HCT116 (cell line): ENCODE data around the gene ANXA6.

Source experiments
- ATF3 ChIP-seq: IDR thresholded peaks from 2 replicates; pipeline ENCODE4 v1.6.1; 2012
- CBX3 ChIP-seq: IDR thresholded peaks from 2 replicates; pipeline ENCODE4 v1.6.1; 2012; ENCODE audit warnings: low read depth
- CEBPB ChIP-seq: IDR thresholded peaks from 2 replicates; pipeline ENCODE4 v1.6.1; 2012; ENCODE audit warnings: low read depth
- CTCF ChIP-seq, 3 experiments: fragments of 200-600 bp in 1 of 3; sonication (generic) in 1 of 3; IDR thresholded peaks in 2 of 3; conservative IDR thresholded peaks in 1 of 3; 2 replicates each; pipeline ENCODE4 v1.5.1; 2012 to 2017; ENCODE audit warnings: low read depth in 2 of 3, low read length in 2 of 3, antibody characterized with exemption in 1 of 3, borderline replicate concordance in 1 of 3, control low read depth in 1 of 3, mild to moderate bottlenecking in 1 of 3, mixed read lengths in 1 of 3, mixed run types in 1 of 3, moderate library complexity in 1 of 3; ENCODE audit not compliant: insufficient read depth in 1 of 3
- ELF1 ChIP-seq: IDR thresholded peaks from 2 replicates; pipeline ENCODE4 v1.6.1; 2012; ENCODE audit warnings: low read depth, borderline replicate concordance
- POLR2A ChIP-seq: IDR thresholded peaks from 2 replicates; pipeline ENCODE4 v1.7.0; 2011; ENCODE audit warnings: borderline replicate concordance; ENCODE audit not compliant: insufficient read depth, insufficient read length; ENCODE audit errors: extremely low read depth
- REST ChIP-seq: IDR thresholded peaks from 2 replicates; pipeline ENCODE4 v1.6.1; 2012; ENCODE audit warnings: low read depth
- SP1 ChIP-seq: IDR thresholded peaks from 2 replicates; pipeline ENCODE4 v1.6.1; 2012; ENCODE audit warnings: low read depth
- ZBTB33 ChIP-seq: IDR thresholded peaks from 2 replicates; pipeline ENCODE4 v1.6.1; 2011; ENCODE audit warnings: mild to moderate bottlenecking, low read length, moderate library complexity; ENCODE audit not compliant: insufficient replicate concordance; ENCODE audit errors: extremely low read depth
- ZFX ChIP-seq: fragments of 450-650 bp; IDR thresholded peaks from 2 replicates; pipeline ENCODE4 v1.6.1; 2017

- TF ChIP-seq SP1 (no peak), CTCF (IDR thresholded peaks at IDR 0.05 in 2 of 3, conservative IDR thresholded peaks at IDR 0.05 in 1 of 3; ENCODE audit: borderline replicate concordance in 1 of 3, insufficient read depth in 1 of 3, low read depth in 2 of 3, low read length in 2 of 3) (peak; percentile 88 to 96 (median 95)), REST (no peak), ATF3 (no peak), CBX3 (no peak), POLR2A (no peak), ELF1 (no peak), CEBPB (no peak), ZBTB33 (no peak), ZFX (no peak)
Observed at GRCh38 chr5:151051066-151051930, 106.3 kb downstream of the ANXA6 start.
